ENCODE data around the gene SLC25A29.
"Not testable (repeated sequence)": the region's sequence is repeated elsewhere in the genome, so short reads cannot be mapped to it uniquely, and the experiment has no call there.

SLC25A29 gene

DNA sequence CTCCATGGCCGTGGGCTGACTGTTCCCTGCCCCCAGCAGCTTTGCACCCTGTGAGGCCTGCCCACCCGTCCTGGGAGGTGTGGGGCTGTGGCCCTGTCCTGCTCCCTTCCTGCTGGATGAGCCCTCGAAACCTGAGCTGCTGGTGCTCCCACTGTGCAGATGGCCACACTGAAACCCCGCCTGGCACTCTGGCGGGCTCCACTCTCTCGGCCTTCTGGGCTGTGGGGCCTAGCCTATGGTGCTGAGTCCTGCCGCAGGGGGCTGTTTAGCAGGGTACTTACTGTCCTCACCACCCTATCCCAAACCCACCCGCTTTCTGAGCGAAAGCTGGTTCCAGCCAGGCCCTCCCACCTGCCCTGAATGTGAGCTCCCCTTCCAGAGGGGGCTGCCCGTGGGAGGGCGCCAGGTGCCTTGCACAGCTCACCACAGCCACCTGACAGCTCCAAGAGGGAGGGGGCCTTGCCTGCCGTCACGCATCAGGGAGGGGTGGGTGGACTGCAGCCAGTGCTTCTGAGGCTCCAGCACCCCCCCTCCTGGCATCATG, 24.2 kb upstream of the SLC25A29 start:
- no peak for DNase-seq

DNA sequence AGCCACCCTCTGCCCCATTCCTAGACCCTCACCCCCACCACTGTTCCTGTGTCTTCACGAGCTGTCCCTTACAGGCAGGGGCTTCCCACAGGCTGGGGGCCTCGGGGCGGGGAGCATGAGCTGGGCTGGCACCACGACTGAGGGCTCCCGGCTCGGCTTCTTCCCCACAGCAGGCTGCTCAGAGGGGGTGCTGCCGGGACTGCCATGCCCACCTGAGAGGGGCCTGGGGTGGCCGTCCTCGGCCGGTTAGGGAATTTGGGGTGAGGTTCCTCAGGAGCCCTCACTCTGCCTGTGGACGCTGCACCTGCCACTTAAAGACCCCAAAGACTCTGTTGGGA, 23.7 kb upstream of the SLC25A29 start:
- DNase-seq, result no peak

DNA sequence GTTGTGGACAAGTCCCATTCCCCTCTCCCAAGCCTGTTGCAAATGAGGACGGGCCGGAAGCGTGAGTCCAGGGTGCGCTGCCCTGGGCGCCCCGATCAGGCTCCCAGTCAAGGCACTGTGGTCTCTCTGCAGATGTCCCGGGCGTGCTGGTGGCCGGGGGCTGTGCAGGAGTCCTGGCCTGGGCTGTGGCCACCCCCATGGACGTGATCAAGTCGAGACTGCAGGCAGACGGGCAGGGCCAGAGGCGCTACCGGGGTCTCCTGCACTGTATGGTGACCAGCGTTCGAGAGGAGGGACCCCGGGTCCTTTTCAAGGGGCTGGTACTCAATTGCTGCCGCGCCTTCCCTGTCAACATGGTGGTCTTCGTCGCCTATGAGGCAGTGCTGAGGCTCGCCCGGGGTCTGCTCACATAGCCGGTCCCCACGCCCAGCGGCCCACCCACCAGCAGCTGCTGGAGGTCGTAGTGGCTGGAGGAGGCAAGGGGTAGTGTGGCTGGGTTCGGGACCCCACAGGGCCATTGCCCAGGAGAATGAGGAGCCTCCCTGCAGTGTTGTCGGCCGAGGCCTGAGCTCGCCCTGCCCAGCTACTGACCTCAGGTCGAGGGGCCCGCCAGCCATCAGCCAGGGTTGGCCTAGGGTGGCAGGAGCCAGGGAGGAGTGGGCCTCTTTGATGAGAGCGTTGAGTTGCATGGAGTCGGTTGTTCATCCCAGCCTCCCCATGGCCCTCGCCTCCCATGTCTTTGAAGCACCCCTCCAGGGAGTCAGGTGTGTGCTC, 23.2 kb upstream of the SLC25A29 start:
- no peak for DNase-seq

DNA sequence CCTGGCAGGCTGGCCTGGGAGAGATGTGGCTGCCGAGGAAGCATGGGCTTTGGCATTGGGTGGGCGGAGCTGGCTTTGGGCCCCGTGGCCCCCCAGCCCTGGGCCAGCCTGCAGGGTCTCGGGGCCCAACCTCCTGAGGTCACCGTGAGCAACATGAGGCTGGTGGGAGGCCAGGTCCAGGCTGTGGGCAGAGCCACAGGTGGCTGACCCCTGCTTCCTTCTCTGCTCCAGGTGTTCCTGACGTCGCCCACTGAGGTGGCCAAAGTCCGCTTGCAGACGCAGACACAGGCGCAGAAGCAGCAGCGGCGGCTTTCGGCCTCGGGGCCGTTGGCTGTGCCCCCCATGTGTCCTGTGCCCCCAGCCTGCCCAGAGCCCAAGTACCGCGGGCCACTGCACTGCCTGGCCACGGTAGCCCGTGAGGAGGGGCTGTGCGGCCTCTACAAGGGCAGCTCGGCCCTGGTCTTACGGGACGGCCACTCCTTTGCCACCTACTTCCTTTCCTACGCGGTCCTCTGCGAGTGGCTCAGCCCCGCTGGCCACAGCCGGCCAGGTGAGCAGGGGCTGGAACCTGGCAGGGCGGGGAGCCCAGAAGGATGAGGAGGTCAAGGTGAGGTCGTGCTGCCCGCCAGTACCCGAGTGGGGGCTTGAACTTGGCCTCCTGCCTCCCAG, 22.4 kb upstream of the SLC25A29 start:
- no peak for DNase-seq

DNA sequence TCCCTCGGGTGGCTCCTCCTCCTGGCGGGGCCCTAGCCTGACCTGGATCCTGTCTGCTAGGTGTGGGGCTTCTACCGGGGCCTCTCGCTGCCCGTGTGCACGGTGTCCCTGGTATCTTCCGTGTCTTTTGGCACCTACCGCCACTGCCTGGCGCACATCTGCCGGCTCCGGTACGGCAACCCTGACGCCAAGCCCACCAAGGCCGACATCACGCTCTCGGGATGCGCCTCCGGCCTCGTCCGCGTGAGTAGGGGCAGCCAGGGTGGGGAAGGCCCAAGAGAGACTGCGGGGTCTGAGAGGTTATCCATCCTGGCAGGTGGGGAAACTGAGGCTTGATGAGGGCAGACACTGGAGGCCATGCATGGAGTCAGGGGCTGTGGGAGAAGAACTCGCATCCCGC, 20.9 kb upstream of the SLC25A29 start:
- no peak for DNase-seq

DNA sequence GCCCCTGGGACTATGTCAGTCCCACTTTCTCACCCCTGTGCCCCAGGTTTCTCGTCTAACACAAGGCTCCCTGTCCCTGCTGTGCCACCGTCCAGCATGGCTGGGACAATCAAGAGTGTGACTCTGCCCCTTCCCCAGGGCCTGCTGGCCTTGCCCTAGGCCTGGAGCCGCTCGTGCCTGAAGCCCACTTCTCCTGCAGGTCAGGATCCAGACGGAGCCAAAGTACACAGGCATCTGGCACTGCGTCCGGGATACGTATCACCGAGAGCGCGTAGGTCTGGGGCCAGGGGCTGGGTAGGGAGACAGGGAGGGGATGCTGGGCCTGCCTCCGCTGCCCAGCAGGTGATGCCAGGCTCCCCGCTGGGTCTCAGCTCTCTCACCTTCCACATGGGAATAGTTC, 19.7 kb upstream of the SLC25A29 start:
- no peak for DNase-seq

DNA sequence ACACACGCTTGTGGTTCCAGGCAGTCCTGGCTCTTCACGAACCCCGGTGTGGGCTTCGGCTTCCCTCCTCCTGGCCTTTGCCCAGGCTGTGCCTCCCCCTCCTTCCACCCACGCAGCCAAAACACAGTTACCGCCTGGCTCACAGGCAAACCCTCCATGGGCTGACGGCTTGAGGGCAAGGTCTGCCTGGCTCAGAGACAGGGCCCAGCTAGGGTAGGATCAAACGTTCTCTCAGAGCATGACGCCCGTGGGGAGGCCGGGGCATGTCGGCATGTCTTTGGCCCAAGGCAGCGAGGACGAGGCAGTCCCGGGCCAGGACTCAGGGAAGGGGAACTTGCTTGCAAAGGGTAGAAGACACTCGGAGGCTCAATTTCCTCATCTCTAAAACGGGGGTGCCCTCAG, 19.0 kb upstream of the SLC25A29 start:
- DNase-seq, result no peak

DNA sequence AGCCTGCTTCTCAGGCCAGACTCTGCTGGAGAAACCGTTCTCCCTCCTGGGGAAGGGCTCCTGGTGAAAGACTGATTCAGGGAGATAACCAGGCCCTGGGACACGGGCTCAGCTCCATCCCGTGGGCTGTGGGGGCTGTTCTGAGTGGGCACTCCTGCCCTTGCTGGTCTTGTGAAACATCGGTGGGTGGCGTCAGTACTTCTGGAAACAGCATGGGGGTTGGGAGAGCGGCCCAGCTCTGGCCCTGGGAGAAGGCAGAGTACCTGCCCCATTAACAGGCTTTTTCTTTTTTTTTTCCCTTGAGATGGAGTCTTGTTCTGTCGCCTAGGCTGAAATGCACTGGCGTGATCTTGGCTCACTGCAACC, 17.7 kb upstream of the SLC25A29 start:
- no peak for DNase-seq

DNA sequence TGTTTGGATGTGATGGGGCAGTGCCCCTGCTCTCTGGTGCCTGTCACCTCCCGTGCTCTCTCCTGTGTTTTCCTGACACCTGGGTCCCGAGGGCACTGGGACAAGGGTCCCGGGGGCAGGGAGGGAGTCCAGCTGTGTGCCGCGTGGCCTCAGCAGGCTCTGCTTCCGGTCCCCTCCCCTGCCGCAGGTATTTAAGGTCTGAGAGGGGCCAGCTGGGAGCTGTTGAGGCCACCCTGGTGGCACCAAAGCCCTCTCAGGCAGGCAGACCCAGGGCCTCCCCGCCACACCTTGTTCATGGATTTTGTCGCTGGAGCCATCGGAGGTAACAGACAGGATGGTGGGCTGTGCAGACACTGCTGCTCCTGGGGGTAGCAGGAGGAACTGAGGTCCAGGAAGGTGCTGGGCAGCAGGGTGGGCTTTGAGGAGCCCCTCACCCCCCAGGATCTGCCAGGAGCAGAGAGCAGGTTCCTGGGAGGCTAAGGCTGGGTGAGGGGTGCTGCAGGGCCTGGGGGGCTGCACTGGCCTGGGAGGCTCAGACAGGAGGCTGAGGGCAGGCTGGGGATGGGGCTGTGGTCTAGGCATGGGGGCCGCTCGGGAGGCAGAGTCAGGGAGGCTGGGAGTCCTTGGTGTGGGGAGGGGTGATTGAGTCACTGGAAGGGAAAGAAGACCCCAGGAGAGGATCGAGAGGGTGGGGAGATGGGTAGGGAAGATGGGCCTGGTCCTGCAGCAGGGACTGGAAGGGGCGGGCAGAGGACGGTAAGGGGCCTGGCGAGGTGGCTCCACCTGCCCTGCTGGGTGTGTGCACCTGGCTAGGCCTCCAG, 17.1 kb upstream of the SLC25A29 start, which contains the start of gene SLC25A47:
TSS of gene SLC25A47 (plus strand) at position 219 of the 821 bp plus-strand sequence. CDS start at position 295, 76 bp downstream.
- no peak for DNase-seq

DNA sequence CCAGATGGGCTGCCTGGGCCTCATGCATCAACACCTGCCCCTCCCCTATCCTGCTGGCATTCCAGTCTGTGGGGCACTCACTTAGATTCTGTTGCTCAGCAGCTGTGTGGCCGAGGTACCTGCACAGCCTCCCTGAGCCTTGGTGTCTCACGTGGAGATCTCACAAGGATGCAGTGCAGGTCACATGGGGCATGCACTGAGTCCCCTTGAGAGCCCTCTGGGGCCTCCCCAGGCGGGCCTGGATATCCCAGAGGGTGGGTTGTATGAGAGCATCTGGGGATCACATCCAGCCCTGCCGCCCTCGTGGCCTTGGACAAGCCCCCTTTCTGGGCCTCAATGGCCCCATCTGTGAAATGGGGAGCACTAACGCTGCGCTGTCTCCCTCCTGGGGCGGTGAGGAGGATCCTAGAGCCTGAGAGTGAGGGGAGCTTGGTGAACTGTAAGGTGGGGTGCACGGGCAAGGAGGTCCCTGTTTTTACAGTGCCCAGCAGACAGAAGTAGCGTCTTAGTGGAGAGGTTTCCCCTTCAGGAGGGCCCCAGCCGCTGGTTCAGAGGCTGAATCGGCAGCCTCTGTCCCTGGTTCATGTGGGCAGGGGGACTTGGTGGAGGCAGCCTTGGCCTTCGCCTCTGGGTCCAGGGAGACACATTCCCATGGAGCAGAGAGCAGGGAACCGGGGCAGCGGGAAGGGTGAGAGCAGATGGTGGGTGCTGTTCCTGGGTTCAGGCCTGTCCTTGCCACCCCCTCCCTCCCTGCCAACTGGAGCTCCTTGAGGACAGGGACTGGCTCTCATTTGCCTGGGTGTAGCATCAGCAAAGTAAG, 16.1 kb upstream of the SLC25A29 start:
- DNase-seq, result no peak

DNA sequence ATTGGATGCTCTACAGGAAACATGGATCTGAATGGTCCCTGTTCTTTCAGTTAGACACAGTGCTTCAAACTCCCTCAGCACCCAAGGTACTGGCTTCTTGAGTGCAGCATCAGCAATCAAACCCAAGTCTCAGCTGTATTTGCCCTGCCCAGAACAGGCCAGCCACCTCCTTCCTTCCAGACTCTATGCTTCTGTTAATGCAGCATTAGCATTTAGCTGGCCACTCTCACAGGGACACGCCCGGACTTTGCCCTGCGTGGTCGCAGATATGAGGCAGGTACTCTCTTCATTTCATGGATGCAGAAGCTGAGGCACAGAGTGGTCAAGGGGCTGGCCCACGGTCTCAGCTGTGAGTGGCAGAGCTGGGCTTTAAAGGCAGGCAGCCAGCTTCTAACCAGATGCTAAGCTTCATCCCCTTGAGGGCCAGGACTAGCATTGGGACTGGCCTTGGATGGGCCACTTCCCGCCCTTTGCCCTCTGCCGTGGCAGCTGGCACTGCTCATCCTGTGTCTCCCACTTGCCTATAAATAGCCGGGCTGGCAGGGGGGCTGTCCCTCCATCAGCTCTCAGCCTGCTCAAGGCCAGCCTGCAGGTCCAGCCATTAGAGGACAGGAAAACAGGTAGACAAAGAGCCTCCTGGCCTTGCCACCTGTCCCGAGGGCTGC, 15.4 kb upstream of the SLC25A29 start:
- DNase-seq, result no peak

DNA sequence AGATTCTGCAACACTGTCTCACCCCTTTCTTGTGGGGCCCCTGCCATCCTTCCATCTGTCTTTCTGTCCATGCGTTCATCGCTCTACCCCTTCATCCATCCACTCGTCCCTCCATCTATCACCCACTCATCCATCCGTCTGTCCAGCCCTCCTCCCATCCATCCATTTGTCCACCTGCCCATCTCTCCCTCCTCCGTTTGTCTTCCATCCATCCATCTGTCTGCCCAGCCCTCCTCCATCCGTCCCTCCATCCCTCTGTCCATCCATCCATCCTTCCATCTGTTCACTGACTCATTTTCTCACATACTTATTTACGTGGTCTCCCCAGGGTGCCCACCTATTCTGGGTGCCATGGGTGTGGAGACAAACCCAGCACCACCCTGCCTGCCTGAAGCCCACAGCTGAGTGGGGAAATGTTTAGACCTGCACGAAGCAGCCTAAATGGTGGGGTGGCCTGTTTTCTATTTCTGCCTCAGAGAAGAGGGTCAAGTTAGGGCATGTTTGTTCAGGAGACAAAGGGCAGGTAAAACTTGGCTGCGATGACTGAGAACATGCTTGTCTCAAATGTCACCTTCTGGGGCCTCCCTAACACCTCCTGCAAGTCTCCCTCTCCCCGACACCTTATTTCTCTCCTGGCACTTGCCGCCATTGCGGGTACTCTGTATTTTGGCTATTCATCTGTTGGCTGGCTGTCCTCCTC, 14.1 kb upstream of the SLC25A29 start:
- DNase-seq, result no peak

DNA sequence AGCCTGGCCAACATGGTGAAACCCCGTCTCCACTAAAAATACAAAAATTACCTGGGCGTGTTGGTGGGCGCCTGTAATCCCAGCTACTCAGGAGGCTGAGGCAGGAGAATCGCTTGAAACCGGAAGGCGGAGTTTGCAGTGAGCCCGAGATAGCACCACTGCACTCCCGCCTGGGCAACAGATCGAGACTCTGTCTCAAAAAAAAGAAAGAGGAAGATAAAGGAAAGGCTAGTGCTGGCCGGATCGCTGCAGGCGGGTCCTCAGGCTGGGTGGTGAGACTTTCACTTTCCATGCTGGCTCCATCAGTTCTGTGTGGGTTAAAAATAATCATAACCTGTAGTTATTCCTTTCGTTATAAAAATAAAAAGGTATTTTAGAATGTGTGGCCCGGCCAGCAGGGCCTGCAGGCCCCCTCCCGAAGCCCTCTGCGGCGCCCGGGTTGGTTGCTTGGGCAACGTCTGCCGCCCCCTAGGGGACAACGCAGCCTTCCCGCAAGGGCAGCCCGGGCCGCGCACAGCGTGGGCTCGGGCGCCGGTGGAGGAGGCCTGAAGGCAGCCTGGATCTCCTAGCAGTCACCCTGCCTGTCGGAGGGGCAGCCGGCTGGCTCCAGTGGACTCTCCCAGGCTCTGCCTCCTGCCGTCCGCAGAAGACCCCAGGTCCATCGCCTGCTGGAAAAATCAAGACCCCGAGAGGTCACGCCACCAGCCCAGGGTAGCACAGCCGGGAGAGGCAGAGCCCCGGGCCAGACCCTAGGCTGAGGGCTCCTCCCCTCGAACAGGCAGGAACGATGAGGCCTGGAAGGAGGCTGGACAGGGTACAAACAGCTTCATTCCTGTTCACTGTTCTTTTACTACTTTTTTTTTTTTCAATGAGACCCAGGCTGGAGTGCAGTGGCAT, 11.9 kb upstream of the SLC25A29 start:
- DNase-seq, result peak; percentile 76

DNA sequence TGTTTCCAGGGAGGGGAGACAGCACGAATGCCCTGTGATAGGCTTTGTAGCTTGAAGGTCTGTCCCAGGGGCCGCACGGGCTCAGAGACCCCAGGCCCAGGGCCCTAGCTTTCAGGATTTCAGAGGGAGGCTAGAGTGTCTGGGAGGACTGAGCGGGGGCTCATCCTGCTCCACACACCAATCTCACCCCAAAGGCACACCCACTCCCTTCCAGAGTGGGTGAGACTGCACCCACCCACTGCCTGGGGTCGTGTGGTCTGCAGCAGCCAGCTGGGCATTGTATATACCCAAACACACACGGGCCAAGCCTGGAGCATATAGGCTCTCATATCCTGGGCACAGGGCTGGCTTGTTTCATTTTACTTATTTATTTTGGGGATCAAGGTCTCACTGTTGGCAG, 11.1 kb upstream of the SLC25A29 start:
- DNase-seq, result no peak

DNA sequence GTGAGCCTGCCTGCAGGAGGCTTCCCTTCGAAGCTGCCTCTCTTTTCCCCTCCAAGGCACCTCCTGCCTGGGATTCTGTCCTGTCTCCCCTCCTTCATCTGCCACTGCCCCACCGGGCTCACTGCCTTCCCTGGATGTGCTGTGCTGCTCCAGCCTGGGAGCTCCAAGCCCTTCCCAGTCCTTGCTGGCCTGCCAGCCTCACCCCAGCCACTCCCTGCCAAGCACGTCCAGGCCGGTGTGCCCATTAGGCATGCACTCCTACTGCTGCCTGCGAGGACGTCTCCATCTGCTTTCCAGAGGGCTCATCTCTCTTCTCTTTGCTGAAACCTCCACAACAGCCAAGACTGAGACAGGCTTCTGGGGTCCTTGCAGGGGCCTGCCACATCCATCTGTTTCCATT, 8.5 kb upstream of the SLC25A29 start:
- DNase-seq, result no peak

DNA sequence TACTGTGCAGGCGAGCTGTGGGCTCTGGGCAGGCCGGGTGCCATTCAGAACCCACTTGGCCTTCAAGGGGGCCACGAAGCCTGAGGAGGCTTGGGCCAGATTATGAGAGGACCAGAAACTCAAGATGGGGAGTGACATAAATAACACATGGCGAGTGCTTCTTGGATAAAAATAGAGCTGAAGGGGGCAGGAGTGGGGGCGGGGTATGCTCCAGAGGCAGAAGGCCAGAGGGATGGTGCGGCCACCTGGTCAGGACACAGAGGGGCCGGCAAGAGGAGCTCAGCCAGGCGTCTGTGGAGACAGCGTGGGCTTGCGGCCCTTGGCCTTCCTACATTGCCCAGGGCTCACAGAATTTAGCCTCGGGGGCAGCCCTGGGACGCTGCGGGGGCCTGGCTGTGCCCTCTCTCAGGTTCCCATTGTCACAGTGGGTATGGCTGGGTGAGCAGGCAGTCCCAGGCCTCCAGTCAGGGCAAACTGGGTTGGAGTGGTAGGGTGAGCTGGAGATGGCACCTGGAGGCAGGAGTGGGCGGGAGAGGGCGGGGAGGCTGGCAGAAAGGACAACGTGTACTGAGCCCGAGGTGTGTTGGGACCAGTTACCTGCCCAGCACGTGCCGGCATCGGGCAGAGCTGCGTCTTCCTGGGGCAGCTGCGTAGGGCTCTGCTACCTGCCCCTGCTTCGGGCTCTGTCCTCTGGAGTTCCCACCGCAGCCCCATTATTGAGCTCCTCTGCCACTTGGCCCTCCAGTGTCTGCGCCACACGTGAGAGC, 7.4 kb upstream of the SLC25A29 start:
- no peak for DNase-seq

DNA sequence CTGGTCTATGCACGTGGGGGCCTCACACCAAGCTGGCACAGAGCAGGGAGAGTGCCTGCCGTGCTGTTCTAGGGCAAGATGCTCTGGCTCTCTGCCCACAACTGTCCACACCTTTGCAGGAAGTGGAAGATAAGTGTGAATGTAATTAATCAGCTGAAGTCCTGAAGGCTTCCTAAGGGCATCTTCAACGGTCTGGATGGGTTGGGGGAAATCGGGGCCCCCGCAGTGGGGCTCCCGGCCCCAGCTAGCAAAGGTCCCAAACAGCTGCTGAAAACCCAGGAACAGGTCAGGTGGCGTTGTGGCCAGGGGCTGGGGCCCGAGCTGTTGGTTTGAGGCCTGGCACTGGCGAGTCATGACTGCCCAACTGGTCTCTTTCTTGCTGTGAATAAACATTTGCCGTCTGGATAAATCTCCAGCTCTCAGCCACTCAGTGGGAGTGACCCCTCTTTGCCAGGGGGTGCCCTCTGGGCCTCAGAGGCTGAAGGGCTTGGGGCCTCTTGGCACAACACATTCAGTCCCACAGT, 6.7 kb upstream of the SLC25A29 start:
- DNase-seq, result no peak

DNA sequence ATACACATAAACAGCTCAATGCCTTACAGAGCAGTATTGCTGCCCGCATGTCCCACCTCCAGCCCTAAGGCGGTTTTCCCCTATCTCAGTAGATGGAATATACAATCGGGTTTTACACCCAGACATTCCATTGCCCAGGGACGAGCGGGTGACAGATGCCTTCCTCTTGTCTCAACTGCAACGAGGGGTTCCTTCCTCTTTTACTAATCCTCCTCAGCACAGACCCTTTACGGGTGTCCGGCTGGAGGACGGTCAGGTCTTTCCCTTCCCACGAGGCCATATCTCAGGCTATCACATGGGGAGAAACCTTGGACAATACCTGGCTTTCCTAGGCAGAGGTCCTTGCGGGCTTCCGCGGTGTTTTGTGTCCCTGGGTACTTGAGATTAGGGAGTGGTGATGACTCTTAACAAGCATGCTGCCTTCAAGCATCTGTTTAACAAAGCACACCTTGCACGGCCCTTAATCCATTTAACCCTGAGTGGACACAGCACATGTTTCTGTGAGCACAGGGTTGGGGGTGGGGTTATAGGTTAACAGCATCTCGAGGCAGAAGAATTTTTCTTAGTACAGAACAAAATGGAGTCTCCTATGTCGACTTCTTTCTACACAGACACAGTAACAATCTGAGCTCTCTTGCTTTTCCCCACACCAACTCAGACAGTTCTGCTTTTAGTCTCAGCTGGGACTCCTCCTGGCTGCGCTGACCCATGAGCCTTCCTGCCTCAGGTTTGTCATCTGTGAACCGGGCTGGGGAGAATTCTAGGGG, 6.0 kb upstream of the SLC25A29 start:
- not testable (repeated sequence) for DNase-seq

Data from CD4-positive, alpha-beta T cell treated with Interleukin-6 for 4 hours (primary cell).